PFSK-1 (cell line): ENCODE measurements around the gene CDH24.

Source experiments
- FOXP2 ChIP-seq: optimal IDR thresholded peaks from 2 replicates; pipeline ENCODE3; 2011; ENCODE audit warnings: borderline replicate concordance, control low read depth, inconsistent platforms; ENCODE audit not compliant: insufficient read depth; ENCODE audit errors: extremely low read length, extremely low read depth
- POLR2AphosphoS5 ChIP-seq: IDR thresholded peaks from 2 replicates; pipeline ENCODE4 v1.6.1; 2012; ENCODE audit warnings: low read depth, mild to moderate bottlenecking, control low read depth, low read length, moderate library complexity
- REST ChIP-seq, 2 experiments: IDR thresholded peaks; 2 replicates each; pipeline versions ENCODE4 v1.6.1 to v1.8.0; 2011 to 2012; ENCODE audit warnings: low read depth in 2 of 2, low read length in 2 of 2, control low read depth in 1 of 2, inconsistent platforms in 1 of 2, mild to moderate bottlenecking in 1 of 2, moderate library complexity in 1 of 2; ENCODE audit not compliant: insufficient read depth in 1 of 2
- SIN3A ChIP-seq: IDR thresholded peaks from 2 replicates; pipeline ENCODE4 v1.6.1; 2012; ENCODE audit warnings: mild to moderate bottlenecking, low read length, moderate library complexity, borderline replicate concordance; ENCODE audit not compliant: insufficient read depth
- TAF1 ChIP-seq: IDR thresholded peaks from 2 replicates; pipeline ENCODE4 v1.6.1; 2012; ENCODE audit warnings: low read length, control low read depth, borderline replicate concordance; ENCODE audit not compliant: insufficient read depth

Gene CDH24

GRCh38 chr14:23078692-23079116 lies 21.4 kb upstream of the CDH24 start:
- no peak for TF ChIP-seq SIN3A
- TF ChIP-seq FOXP2: no peak
- TF ChIP-seq TAF1: no peak
- TF ChIP-seq POLR2AphosphoS5: no peak
- no peak for TF ChIP-seq REST (IDR thresholded peaks at IDR 0.05; ENCODE audit: insufficient read depth in 1 of 2, low read depth in 2 of 2, low read length in 2 of 2)

GRCh38 chr14:23077962-23078361 lies 20.6 kb upstream of the CDH24 start:
- TF ChIP-seq REST (IDR thresholded peaks at IDR 0.05; ENCODE audit: insufficient read depth in 1 of 2, low read depth in 2 of 2, low read length in 2 of 2): no peak
- no peak for TF ChIP-seq TAF1
- TF ChIP-seq SIN3A: no peak
- no peak for TF ChIP-seq POLR2AphosphoS5
- no peak for TF ChIP-seq FOXP2

GRCh38 chr14:23076785-23077408 lies 19.6 kb upstream of the CDH24 start:
- TF ChIP-seq TAF1 (no peak), REST (IDR thresholded peaks at IDR 0.05; ENCODE audit: insufficient read depth in 1 of 2, low read depth in 2 of 2, low read length in 2 of 2) (no peak), SIN3A (no peak), POLR2AphosphoS5 (no peak), FOXP2 (no peak)

GRCh38 chr14:23074906-23075305 lies 17.6 kb upstream of the CDH24 start:
- TF ChIP-seq SIN3A (no peak), TAF1 (no peak), FOXP2 (no peak), REST (IDR thresholded peaks at IDR 0.05; ENCODE audit: insufficient read depth in 1 of 2, low read depth in 2 of 2, low read length in 2 of 2) (no peak), POLR2AphosphoS5 (no peak)
